ENCODE measurements around the gene PDAP1.

DNA sequence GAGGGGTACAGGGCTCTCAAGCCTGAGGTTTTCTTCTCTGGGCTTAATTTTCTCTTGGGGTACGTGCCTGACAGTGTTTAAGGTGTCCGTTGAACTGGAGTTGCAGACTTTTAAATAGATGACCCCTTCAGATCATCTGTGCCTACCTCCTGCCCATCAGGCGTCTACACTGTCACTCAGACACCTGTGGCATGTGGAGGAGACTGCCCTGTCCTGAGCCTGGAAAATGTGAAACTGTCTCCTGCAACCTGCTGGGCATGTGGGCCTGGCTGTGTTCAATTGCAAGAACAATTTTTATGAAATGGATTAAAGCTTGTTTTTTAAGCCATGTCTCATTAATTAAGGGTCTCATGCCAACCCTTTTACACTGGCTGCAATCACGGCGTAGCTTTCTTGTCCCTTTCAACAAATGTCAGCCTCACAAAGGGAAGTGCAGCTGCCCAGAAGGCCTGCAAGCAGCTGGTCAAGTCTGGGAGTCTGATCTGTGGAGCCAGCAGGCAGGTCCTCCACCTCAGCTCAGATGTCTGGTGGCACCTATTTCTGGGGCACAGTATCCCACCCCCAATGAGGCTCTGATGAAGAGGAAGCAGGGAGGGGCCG is 48.8 kb upstream of the PDAP1 start:
- TF ChIP-seq, protein P1, sequence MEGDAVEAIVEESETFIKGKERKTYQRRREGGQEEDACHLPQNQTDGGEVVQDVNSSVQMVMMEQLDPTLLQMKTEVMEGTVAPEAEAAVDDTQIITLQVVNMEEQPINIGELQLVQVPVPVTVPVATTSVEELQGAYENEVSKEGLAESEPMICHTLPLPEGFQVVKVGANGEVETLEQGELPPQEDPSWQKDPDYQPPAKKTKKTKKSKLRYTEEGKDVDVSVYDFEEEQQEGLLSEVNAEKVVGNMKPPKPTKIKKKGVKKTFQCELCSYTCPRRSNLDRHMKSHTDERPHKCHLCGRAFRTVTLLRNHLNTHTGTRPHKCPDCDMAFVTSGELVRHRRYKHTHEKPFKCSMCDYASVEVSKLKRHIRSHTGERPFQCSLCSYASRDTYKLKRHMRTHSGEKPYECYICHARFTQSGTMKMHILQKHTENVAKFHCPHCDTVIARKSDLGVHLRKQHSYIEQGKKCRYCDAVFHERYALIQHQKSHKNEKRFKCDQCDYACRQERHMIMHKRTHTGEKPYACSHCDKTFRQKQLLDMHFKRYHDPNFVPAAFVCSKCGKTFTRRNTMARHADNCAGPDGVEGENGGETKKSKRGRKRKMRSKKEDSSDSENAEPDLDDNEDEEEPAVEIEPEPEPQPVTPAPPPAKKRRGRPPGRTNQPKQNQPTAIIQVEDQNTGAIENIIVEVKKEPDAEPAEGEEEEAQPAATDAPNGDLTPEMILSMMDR (conservative IDR thresholded peaks at IDR 0.05; ENCODE audit: low read length), result no peak
- TF ChIP-seq EZH2phosphoT487 (IDR thresholded peaks at IDR 0.05; ENCODE audit: borderline replicate concordance), result no peak

Measured in Loucy (cell line).